Measurements from ENCODE around the gene BTBD17. TPM values are rescaled to one million over a fixed set of nuclear protein-coding genes. Genes with fewer than 3 reads are reported as not detected.

Gene BTBD17
- total and polyA plus RNA-seq, 2 of the 8 experiments (the other 6 are each of a cell fraction or from before 2014, with no cell fraction given) = 7.0 to 14.8 TPM

DNA sequence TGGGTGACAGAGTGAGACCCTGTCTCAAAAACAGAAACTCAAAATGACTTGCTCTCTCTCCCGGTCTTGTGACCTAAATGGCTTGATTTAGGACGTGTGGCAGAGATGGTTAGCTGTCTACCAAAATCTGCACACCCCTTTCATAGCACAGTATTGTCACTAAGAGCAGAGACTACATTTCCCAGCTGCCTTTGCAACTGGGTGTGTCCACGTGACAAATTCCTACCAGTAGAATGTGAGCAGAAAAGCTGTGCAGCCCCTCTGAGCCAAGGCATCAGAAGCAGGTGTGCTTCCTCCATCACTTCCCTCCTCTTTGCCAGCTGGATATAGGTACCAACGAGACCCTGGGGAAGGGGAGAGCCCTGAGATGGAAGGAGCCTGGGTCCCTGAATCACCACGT is 31.2 kb upstream of the BTBD17 start:
- no peak overlapping the region for H3K9ac ChIP-seq (replicated peaks in 1 of 4; ENCODE audit: extremely low read depth in 1 of 4, low read depth in 3 of 4, low read length in 3 of 4)
- H2BK120ac ChIP-seq (replicated peaks; ENCODE audit: low read depth, low read length) = no peak overlapping the region
- DNase-seq (ENCODE audit: low read depth in 1 of 2, low spot score in 2 of 2) (peak in 1 of 2 experiments; percentile 52), FAIRE-seq (peak; percentile 79)
- H2BK5ac ChIP-seq (ENCODE audit: low read depth, low read length) = no peak overlapping the region
- no peak overlapping the region for H2BK15ac ChIP-seq (ENCODE audit: low read length)
- H2AFZ ChIP-seq (ENCODE audit: low read length) = no peak overlapping the region
- H3K18ac ChIP-seq (ENCODE audit: extremely low read depth, low read length) = no peak overlapping the region; the same call in 1 of the 2 replicates
- no peaks in the 10 kb centered on the region for H4K20me1 ChIP-seq (replicated peaks in 1 of 2; ENCODE audit: control insufficient read depth in 1 of 2, insufficient read depth in 2 of 2, low read length in 2 of 2)
- H2AK5ac ChIP-seq (ENCODE audit: low read depth, low read length) = no peak overlapping the region
- H3K14ac ChIP-seq (ENCODE audit: insufficient read length) = no peak overlapping the region
- H3K4me3 ChIP-seq (ENCODE audit: extremely low read depth in 1 of 4, insufficient read depth in 2 of 4, low read depth in 3 of 4, low read length in 4 of 4) = no peak overlapping the region
- H4K5ac ChIP-seq (ENCODE audit: insufficient read length, low read depth, low read length) = no peak overlapping the region
- H3K4me2 ChIP-seq (ENCODE audit: insufficient read depth in 1 of 2, low read depth in 2 of 2, low read length in 2 of 2) = no peak overlapping the region
- POLR2A ChIA-PET (ENCODE audit: partially characterized antibody) = interaction anchor here (0.8 to 1.1 kb wide), 2 partner anchors 10 to 40 kb away, joined by 3 read pairs; no protein-coding TSS in a partner anchor
- H3K4me1 ChIP-seq (replicated peaks in 1 of 4; ENCODE audit: control insufficient read depth in 3 of 4, insufficient read depth in 4 of 4, low read length in 3 of 4) = peaks cover 0 to 10% (median 5%) of the 10 kb centered on the region in 4 experiments; a peak in 5 of 7 replicates
- H2BK20ac ChIP-seq (ENCODE audit: low read length) = no peak overlapping the region
- WGBS, 2 experiments (ENCODE audit: extremely low coverage in 1 of 2, insufficient coverage in 1 of 2, insufficient read length in 1 of 2, insufficient replicate concordance in 2 of 2, low coverage in 1 of 2, low lambda C conversion rate in 2 of 2, missing lambda C conversion rate in 1 of 2) = 61% methylated on average over 5 of the region's 5 CpGs; no CpG with 5 or more reads in 1 of the 2 experiments
- no peak overlapping the region for H4K8ac ChIP-seq (ENCODE audit: extremely low read depth, insufficient read depth, low read length)
- no peak overlapping the region for H3K27ac ChIP-seq (ENCODE audit: low read depth, low read length)
- no peaks in the 10 kb centered on the region; a peak in 1 of 7 replicates for H3K27me3 ChIP-seq (replicated peaks in 1 of 4; ENCODE audit: control insufficient read depth in 3 of 4, extremely low read depth in 1 of 4, insufficient read depth in 3 of 4, low read length in 3 of 4)
- no peaks in the 10 kb centered on the region for H3K36me3 ChIP-seq (ENCODE audit: control insufficient read depth in 2 of 4, insufficient read depth in 4 of 4, low read length in 3 of 4)
- no peaks in the 10 kb centered on the region for H3K23me2 ChIP-seq (ENCODE audit: low read depth, low read length)
- H3K56ac ChIP-seq (replicated peaks; ENCODE audit: insufficient read length, low read depth, low read length) = no peak overlapping the region
- H3K9me3 ChIP-seq (ENCODE audit: insufficient read depth in 2 of 2, low read depth in 1 of 2, low read length in 1 of 2) = no peaks in the 10 kb centered on the region
- H4K91ac ChIP-seq (replicated peaks; ENCODE audit: insufficient read length, low read length) = no peak overlapping the region
- CTCF ChIA-PET (ENCODE audit: partially characterized antibody) = interaction anchor here (0.7 to 7.2 kb wide), 10 partner anchors 11 to 65 kb away, joined by 3 to 57 read pairs (median 4); no protein-coding TSS in a partner anchor
- no peaks in the 10 kb centered on the region for H3K79me2 ChIP-seq (ENCODE audit: control insufficient read depth in 1 of 2, insufficient read depth in 2 of 2, low read length in 2 of 2)
- H3K23ac ChIP-seq (ENCODE audit: insufficient read length) = no peak overlapping the region
- H3K79me1 ChIP-seq (ENCODE audit: low read depth, low read length) = no peaks in the 10 kb centered on the region
- no peak overlapping the region for H3K4ac ChIP-seq (replicated peaks; ENCODE audit: insufficient read length, low read depth, low read length)
- no peak overlapping the region for H2BK12ac ChIP-seq (ENCODE audit: low read depth, low read length)
- no peak for TF ChIP-seq SP2 (IDR thresholded peaks at IDR 0.05; ENCODE audit: low read length)
- TF ChIP-seq ATF3 (IDR thresholded peaks at IDR 0.05; ENCODE audit: insufficient read depth, low read depth, low read length) = peak; percentile 45; the same call in 1 of the 2 replicates
- no peak for TF ChIP-seq HDAC6 (IDR thresholded peaks at IDR 0.05; ENCODE audit: low read depth, low read length)
- TF ChIP-seq YY1 (IDR thresholded peaks at IDR 0.05; ENCODE audit: low read depth, low read length) = no peak
- TF ChIP-seq ZNF274 (IDR thresholded peaks at IDR 0.05; ENCODE audit: borderline replicate concordance, extremely low read depth, low read length) = no peak
- TF ChIP-seq EGR1 (IDR thresholded peaks at IDR 0.05; ENCODE audit: borderline replicate concordance, low read depth, low read length) = no peak
- TF ChIP-seq EZH2 (IDR thresholded peaks at IDR 0.05; ENCODE audit: low read depth, low read length, severe bottlenecking) = no peak
- no peak for TF ChIP-seq SIRT6 (IDR thresholded peaks at IDR 0.05; ENCODE audit: low read length)
- TF ChIP-seq SIX5 (IDR thresholded peaks at IDR 0.05; ENCODE audit: low read depth, low read length) = peak; percentile 71
- TF ChIP-seq SP4 (IDR thresholded peaks at IDR 0.05; ENCODE audit: low read length) = no peak
- no peak for TF ChIP-seq NANOG (IDR thresholded peaks at IDR 0.05; ENCODE audit: insufficient read depth, low read depth, low read length, poor library complexity, severe bottlenecking)
- peak; percentile 85 for TF ChIP-seq USF2 (IDR thresholded peaks at IDR 0.05; ENCODE audit: low read length)
